ENCODE results near the gene ZBTB47.

The ZBTB47 gene

GRCh38 chr3:42640129-42640528, 13.4 kb upstream of the ZBTB47 start:
- Histone ChIP-seq H3K36me3 (ENCODE audit: control insufficient read depth, insufficient read depth, low read length) (no peaks in the 10 kb centered on the region), H2AFZ (no peak overlapping the region), H3K79me2 (no peaks in the 10 kb centered on the region), H3K9me3 (ENCODE audit: control insufficient read depth, low read length) (no peaks in the 10 kb centered on the region), H3K9ac (no peak overlapping the region), H3K4me2 (ENCODE audit: low read length) (no peak overlapping the region), H3K27me3 (ENCODE audit: control insufficient read depth, insufficient read depth, low read length) (no peaks in the 10 kb centered on the region), H3K4me3 (ENCODE audit: low read depth, low read length) (no peak overlapping the region), H3K27ac (no peak overlapping the region), H3K4me1 (peaks cover 4% of the 10 kb centered on the region)
- TF ChIP-seq, protein P1, sequence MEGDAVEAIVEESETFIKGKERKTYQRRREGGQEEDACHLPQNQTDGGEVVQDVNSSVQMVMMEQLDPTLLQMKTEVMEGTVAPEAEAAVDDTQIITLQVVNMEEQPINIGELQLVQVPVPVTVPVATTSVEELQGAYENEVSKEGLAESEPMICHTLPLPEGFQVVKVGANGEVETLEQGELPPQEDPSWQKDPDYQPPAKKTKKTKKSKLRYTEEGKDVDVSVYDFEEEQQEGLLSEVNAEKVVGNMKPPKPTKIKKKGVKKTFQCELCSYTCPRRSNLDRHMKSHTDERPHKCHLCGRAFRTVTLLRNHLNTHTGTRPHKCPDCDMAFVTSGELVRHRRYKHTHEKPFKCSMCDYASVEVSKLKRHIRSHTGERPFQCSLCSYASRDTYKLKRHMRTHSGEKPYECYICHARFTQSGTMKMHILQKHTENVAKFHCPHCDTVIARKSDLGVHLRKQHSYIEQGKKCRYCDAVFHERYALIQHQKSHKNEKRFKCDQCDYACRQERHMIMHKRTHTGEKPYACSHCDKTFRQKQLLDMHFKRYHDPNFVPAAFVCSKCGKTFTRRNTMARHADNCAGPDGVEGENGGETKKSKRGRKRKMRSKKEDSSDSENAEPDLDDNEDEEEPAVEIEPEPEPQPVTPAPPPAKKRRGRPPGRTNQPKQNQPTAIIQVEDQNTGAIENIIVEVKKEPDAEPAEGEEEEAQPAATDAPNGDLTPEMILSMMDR (IDR thresholded peaks at IDR 0.05) = no peak

GRCh38 chr3:42640771-42641370, 12.6 kb upstream of the ZBTB47 start:
- Histone ChIP-seq H3K9ac (no peak overlapping the region), H3K27ac (no peak overlapping the region), H3K4me3 (ENCODE audit: low read depth, low read length) (no peak overlapping the region), H3K36me3 (ENCODE audit: control insufficient read depth, insufficient read depth, low read length) (no peaks in the 10 kb centered on the region), H2AFZ (no peak overlapping the region), H3K4me2 (ENCODE audit: low read length) (no peak overlapping the region), H3K9me3 (ENCODE audit: control insufficient read depth, low read length) (no peaks in the 10 kb centered on the region), H3K4me1 (peaks cover 4% of the 10 kb centered on the region), H3K27me3 (ENCODE audit: control insufficient read depth, insufficient read depth, low read length) (no peaks in the 10 kb centered on the region), H3K79me2 (no peaks in the 10 kb centered on the region)
- TF ChIP-seq, protein P1 (IDR thresholded peaks at IDR 0.05) = no peak

DNA sequence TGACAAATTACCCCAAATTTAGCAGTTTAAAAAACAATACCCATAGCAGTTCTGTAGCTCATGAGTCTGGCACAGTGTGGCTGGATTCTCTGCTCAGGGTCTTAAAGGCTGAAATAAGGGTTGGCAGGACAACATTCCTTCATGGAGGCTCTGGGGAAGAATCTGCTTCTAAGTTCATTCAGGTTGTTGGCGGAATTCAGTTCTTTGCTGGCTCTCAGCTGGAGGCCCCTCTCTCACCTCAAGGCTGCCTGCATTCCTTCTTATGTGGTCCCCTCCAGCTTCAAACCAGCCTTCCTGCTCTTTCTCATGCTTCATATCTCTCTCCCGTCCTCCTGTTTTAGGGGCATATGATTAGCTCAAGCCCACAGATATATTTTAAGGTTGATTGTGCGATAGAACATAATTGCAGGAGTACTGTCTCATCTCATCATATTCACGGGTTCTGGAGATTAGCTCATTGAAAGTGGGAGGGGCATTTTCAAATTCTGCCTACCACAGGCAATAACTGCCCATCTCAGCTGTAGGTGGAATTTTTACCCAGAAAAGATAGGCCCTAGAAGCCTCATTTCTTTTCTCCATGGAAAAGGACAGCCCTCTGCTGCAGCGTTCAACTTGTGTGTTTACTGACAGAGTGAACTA, 5.6 kb upstream of the ZBTB47 start:
- Histone ChIP-seq H3K4me3 (ENCODE audit: low read depth, low read length) (no peak overlapping the region), H3K4me2 (ENCODE audit: low read length) (no peak overlapping the region), H3K36me3 (ENCODE audit: control insufficient read depth, insufficient read depth, low read length) (no peaks in the 10 kb centered on the region), H3K27ac (no peak overlapping the region), H3K27me3 (ENCODE audit: control insufficient read depth, insufficient read depth, low read length) (no peaks in the 10 kb centered on the region), H3K9ac (no peak overlapping the region), H2AFZ (no peak overlapping the region), H3K79me2 (peaks cover 9% of the 10 kb centered on the region), H3K4me1 (peaks cover 9% of the 10 kb centered on the region), H3K9me3 (ENCODE audit: control insufficient read depth, low read length) (no peaks in the 10 kb centered on the region)
- TF ChIP-seq, protein P1 (IDR thresholded peaks at IDR 0.05) = no peak

DNA sequence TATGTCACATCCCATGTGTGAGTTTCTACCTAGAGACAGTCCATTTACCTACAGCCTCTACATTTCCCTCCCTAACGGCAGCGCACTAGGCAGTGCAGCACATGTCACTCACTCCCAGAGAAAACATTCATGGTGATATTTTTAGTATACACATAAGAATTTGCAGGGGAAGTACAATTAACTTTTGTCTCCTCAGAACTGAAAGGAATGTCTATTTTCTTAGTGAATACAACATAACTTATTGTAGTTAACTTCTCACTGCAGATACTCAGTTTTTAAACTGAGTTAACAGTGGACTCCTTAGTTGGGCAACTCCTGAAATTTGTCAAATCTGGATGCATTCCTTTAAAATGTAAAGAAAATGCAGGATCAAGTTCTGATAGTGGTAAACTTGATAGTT, 4.5 kb upstream of the ZBTB47 start:
- Histone ChIP-seq H3K4me1 (peaks cover 17% of the 10 kb centered on the region), H3K9me3 (ENCODE audit: control insufficient read depth, low read length) (no peaks in the 10 kb centered on the region), H3K36me3 (ENCODE audit: control insufficient read depth, insufficient read depth, low read length) (no peaks in the 10 kb centered on the region), H3K79me2 (peaks cover 9% of the 10 kb centered on the region), H3K4me2 (ENCODE audit: low read length) (no peak overlapping the region), H3K27ac (no peak overlapping the region), H3K27me3 (ENCODE audit: control insufficient read depth, insufficient read depth, low read length) (no peaks in the 10 kb centered on the region), H3K4me3 (ENCODE audit: low read depth, low read length) (no peak overlapping the region), H3K9ac (no peak overlapping the region), H2AFZ (no peak overlapping the region)
- TF ChIP-seq, protein P1 (IDR thresholded peaks at IDR 0.05) = no peak

- H3K9me3 ChIP-seq (ENCODE audit: control insufficient read depth, low read length) = no peaks in the 10 kb centered on the region
- no peak overlapping the region for H3K9ac ChIP-seq
- H3K27ac ChIP-seq = no peak overlapping the region
- TF ChIP-seq, protein P1 (IDR thresholded peaks at IDR 0.05) = no peak
- no peak overlapping the region for H2AFZ ChIP-seq
- peaks cover 17% of the 10 kb centered on the region for H3K4me1 ChIP-seq
- H3K4me3 ChIP-seq (ENCODE audit: low read depth, low read length) = no peak overlapping the region
- no peaks in the 10 kb centered on the region for H3K36me3 ChIP-seq (ENCODE audit: control insufficient read depth, insufficient read depth, low read length)
- peaks cover 9% of the 10 kb centered on the region for H3K79me2 ChIP-seq
- no peak overlapping the region for H3K4me2 ChIP-seq (ENCODE audit: low read length)
- H3K27me3 ChIP-seq (ENCODE audit: control insufficient read depth, insufficient read depth, low read length) = no peaks in the 10 kb centered on the region
Measured at GRCh38 chr3:42649783-42650182, 3.7 kb upstream of the ZBTB47 start.
